HG02840 (cell line): ENCODE measurements around the gene MAB21L4.
"Not testable (repeated sequence)": the region's sequence is repeated elsewhere in the genome, so short reads cannot be mapped to it uniquely, and the experiment has no call there.

Source experiments
- ATAC-seq: cut with Tn5 transposase; IDR thresholded peaks from one replicate; pipeline ENCODE4 v1.9.1; 2021; ENCODE audit warnings: mild to moderate bottlenecking, moderate library complexity, moderate number of reproducible peaks; ENCODE audit not compliant: unreplicated experiment, low FRiP score

The MAB21L4 gene

DNA sequence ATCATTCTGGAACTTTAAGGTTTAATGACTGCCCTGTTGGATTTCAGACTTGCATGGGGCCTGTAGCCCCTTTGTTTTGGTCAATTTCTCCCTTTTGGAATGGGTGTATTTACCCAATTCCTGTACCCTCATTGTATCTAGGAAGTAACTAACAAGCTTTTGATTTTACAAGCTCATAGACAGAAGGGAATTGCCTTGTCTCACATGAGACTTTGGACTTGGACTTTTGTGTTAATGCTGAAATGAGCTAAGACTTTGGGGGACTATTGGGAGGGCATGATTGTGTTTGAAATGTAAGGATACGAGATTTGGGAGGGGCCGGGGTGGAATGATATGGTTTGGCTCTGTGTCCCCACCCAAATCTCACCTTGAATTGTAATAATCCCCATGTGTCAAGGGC is 49.6 kb downstream of the MAB21L4 start:
- ATAC-seq = not testable (repeated sequence)

GRCh38 chr2:240840435-240841060 is 55.4 kb downstream of the MAB21L4 start:
- ATAC-seq = no peak

- ATAC-seq = no peak
These were observed 56.5 kb downstream of the MAB21L4 start for GRCh38 chr2:240839152-240840143.

- no peak for ATAC-seq
These were observed 58.3 kb downstream of the MAB21L4 start for GRCh38 chr2:240837621-240838020.

GRCh38 chr2:240836781-240837467 is 59.0 kb downstream of the MAB21L4 start:
- no peak for ATAC-seq
